ENCODE measurements around the gene BCL11B. TPM values are rescaled to one million over a fixed set of nuclear protein-coding genes. Genes with fewer than 3 reads are reported as not detected.

Gene BCL11B
- total RNA-seq, 1 donor from 2014 or later, result 0.85 TPM

GRCh38 chr14:99158646-99159165 is 113.3 kb downstream of the BCL11B start:
- DNase-seq (ENCODE audit: low spot score) (no peak), ATAC-seq (no peak)
- intact Hi-C loops (cut with DNase I), result no loop called here

- no peak for ATAC-seq
- intact Hi-C loops (cut with DNase I), result no loop called here
- DNase-seq (ENCODE audit: low spot score), result no peak
Observed at GRCh38 chr14:99158150-99158549, 113.8 kb downstream of the BCL11B start.

DNA sequence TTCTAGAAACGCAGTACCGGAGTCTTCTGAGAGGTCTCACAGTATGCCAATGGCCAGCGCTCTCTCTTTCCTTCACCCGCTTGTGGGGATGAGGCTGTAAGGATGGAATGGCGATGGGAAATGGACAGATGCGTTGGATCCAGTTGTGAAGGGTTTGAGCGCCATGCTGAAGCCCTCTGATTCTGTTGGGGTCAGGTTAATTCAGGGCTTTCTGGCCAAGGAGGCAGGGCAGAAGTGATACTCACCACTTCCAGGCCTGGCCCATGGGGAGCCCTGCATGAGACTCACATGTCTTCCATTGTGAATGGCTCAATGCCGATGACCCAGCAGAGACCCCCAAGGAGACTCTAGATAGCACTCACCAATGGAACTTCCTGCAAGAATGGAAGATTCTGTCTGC is 114.3 kb downstream of the BCL11B start:
- DNase-seq (ENCODE audit: low spot score) (no peak), ATAC-seq (no peak)
- intact Hi-C loops (cut with DNase I), result no loop called here

DNA sequence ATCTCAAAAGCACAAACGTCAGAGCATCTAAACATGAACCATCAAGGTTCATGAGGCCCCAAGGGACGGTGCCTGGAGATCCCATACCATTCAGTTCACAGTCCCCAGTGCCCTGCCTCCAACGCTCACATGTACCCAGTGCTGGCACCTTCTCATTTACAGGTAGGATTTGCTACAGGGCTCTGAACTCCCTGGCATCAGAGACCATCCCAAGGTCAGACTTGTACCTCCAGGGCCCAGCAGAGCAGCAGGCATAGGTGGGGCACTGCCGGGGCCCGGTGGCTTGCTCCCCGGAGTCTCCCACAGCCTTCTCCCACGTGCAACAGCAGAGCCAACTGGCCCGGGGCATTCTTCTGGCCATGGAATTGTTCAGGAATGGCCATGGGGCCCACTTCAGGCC is 114.8 kb downstream of the BCL11B start:
- no peak for ATAC-seq
- no peak for DNase-seq (ENCODE audit: low spot score)
- intact Hi-C loops (cut with DNase I), result no loop called here

DNA sequence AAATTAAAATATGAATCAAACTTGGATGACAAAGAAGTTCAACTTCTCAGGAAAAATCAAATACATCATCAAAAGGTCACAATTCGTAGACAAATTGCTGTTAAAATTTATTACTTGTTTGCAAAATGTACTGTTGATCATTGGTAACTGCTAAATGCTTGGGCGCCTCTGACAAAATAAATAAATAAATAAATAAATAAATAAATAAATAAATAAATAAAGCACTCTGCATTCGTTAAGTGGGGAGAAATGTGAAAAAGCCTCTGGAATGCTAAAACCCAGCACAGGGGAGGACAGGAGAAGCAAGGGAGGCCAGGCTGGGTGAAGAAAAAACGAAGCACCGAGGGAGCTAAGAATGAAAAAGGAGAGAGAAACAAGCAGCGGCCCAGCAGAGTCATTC is 115.2 kb downstream of the BCL11B start:
- intact Hi-C loops (cut with DNase I), result no loop called here
- DNase-seq (ENCODE audit: low spot score) (no peak), ATAC-seq (no peak)

GRCh38 chr14:99156090-99156425 is 115.9 kb downstream of the BCL11B start:
- DNase-seq (ENCODE audit: low spot score), result no peak
- no peak for ATAC-seq
- intact Hi-C loops (cut with DNase I), result no loop called here

DNA sequence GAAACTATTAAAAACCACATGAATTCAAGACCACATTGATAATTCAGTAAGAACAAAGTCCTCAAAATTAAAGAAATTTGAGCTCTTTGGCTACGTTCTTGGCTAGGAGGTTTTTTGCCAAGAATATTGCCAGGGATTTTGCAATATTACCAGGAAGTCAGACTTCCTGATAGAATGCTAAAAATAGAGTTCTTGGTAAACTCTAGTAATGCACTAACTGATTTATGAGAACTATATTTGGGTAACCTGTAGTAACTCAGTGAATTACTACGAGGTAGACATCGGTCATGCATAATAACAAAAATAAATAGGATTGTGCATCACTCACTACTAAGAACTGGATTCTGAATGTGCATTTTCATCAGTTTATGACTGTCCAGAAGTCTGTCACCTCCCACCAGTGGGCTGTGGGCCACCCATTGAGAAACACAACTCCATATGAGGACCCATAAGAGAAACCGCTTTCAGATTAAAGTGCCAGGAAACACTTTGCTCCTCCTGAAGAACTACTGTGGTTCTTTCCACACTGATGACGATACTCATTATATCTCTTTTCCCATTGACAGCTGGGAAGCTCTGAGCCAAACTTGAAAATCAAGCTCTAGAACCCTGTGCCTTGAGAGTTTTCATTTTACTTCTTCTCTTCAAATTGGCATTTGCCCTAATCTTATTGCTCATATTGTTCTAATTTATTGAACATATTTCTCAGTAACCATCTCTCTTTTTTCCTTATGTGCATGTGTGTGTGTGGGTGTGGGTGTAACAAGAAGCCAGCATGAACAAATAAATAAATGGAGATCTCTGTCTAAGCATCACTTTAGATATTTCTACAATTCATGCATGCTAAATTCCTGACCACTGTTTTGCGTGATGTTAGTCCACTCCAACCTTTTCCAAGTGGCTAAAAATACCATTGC is 116.6 kb downstream of the BCL11B start:
- intact Hi-C loops (cut with DNase I), result no loop called here
- ATAC-seq, result peak; percentile 85
- no peak for DNase-seq (ENCODE audit: low spot score)

DNA sequence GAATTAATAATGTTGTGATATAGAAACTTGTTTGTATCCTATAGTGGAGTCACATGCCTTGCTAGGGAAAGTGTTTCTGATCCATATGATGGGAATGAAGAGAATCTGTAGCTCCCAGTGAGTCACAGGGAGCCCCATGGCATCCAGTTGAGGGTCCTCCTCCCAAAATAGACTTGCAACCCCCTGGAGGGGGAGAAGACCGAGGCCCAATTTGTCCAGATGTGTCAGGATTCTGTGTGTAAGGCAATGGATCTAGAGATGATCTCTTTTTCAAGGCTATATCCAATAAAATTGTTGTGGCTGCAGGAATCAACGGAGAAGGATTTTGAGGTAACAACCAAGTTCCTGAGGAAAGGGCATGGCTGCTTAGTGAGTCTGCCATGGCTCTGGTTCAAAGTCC is 121.8 kb downstream of the BCL11B start:
- ATAC-seq, result no peak
- intact Hi-C loops (cut with DNase I), result no loop called here
- no peak for DNase-seq (ENCODE audit: low spot score)

GRCh38 chr14:99148861-99149610 is 123.0 kb downstream of the BCL11B start:
- DNase-seq (ENCODE audit: low spot score), result no peak
- no peak for ATAC-seq
- intact Hi-C loops (cut with DNase I), result no loop called here

- DNase-seq (ENCODE audit: low spot score), result no peak
- ATAC-seq, result no peak
- intact Hi-C loops (cut with DNase I), result no loop called here
Observed at GRCh38 chr14:99148131-99148530, 123.9 kb downstream of the BCL11B start.

- no peak for ATAC-seq
- DNase-seq (ENCODE audit: low spot score), result no peak
- intact Hi-C loops (cut with DNase I), result no loop called here
Observed at GRCh38 chr14:99147366-99147740, 124.6 kb downstream of the BCL11B start.

GRCh38 chr14:99146616-99147365 is 125.2 kb downstream of the BCL11B start:
- ATAC-seq (no peak), DNase-seq (ENCODE audit: low spot score) (no peak)
- intact Hi-C loops (cut with DNase I), result no loop called here

DNA sequence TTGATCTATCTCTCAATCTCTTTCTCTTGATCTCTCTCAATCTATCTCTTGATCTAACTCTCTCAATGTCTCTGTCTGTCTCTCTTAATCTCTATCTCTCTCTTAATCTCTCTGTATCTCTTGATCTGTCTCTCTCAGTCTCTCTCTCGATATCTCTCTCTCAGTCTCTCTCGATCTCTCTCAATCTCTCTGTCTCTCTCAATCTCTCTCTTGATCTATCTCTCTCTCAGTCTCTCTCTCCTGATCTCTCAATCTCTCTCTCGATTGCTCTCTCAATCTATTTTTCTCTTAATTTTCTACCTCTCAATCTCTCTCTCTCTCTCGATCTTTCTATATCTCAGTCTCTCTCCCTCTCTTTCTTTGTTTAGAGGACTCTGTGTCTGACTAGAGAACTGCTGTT is 126.7 kb downstream of the BCL11B start:
- intact Hi-C loops (cut with DNase I), result no loop called here
- no peak for ATAC-seq
- DNase-seq (ENCODE audit: low spot score), result no peak

- DNase-seq (ENCODE audit: low spot score), result no peak
- ATAC-seq, result no peak
- intact Hi-C loops (cut with DNase I), result no loop called here
Observed at GRCh38 chr14:99143793-99144192, 128.2 kb downstream of the BCL11B start.

- ATAC-seq (no peak), DNase-seq (ENCODE audit: low spot score) (no peak)
- intact Hi-C loops (cut with DNase I), result no loop called here
Observed at GRCh38 chr14:99143126-99143525, 128.9 kb downstream of the BCL11B start.

- intact Hi-C loops (cut with DNase I), result no loop called here
- DNase-seq (ENCODE audit: low spot score) (no peak), ATAC-seq (no peak)
Observed at GRCh38 chr14:99141236-99141635, 130.8 kb downstream of the BCL11B start.

GRCh38 chr14:99138999-99139865 is 132.8 kb downstream of the BCL11B start:
- intact Hi-C loops (cut with DNase I), result no loop called here
- no peak for DNase-seq (ENCODE audit: low spot score)
- no peak for ATAC-seq

DNA sequence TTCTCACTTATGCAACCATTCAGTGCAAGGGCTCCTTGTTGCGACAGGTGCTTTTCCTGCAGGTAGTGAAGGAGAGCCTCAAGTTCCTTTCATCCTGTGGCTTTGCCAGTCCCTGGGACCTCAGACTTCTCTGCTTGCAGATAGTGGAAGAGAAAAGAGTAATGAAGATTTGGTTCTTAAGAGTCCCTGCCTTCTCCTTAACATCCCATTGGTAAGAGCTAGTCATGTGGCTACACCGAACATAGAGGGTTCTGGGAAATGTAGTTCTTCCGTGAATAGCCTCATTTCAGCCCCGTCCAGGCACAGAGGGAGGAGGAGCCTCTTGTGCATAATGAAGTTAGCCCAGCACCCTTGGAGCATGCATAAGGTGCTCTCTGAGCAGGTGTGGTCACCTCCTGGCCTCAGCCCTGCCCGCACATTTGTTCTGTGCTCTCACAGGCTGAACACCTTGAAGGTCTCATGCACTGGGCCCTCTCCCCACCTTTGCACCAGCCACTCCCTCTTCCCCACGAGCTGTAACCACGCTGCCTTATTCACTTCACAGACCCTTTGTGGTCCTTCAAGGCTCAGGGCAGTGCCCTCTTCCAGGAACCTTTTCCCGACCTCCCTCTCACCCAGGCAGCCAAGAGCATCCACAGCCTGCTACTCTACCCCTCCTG is 134.0 kb downstream of the BCL11B start:
- ATAC-seq (no peak), DNase-seq (ENCODE audit: low spot score) (no peak)
- intact Hi-C loops (cut with DNase I), result no loop called here
